Lower leg skin (tissue), 3 donors: Measurements from ENCODE around the gene DMD.

ENCODE experiments used
- CTCF ChIP-seq, 3 donors: fragments of 450-650 bp; IDR thresholded peaks; one replicate each; pipeline ENCODE4 v1.5.1; 2016; ENCODE audit warnings: antibody characterized with exemption in 3 of 3, mild to moderate bottlenecking in 3 of 3, moderate library complexity in 2 of 3
- POLR2A ChIP-seq, 2 donors: fragments of 450-650 bp; IDR thresholded peaks; one replicate each; pipeline ENCODE4 v1.6.1; 2016 to 2017; ENCODE audit warnings: antibody characterized with exemption in 2 of 2, mild to moderate bottlenecking in 1 of 2, moderate library complexity in 1 of 2

- TF ChIP-seq CTCF (IDR thresholded peaks at IDR 0.05), result no peak
- TF ChIP-seq POLR2A (IDR thresholded peaks at IDR 0.05), result no peak
These were observed 1970.4 kb downstream of the DMD start for GRCh38 chrX:31240982-31241381.
